CD14-positive monocyte (primary cell): ENCODE data around the gene SIGLEC5. TPM values are rescaled to one million over a fixed set of nuclear protein-coding genes. Genes with fewer than 3 reads are reported as not detected.

ENCODE experiments used
- DNase-seq, 3 donors: peaks; one replicate each; pipeline ENCODE4 v3.0.0-alpha.2; 2011 to 2022
- H2AFZ ChIP-seq: 2 replicates; pipeline ENCODE4 v1.6.0; 2012; ENCODE audit warnings: mild to moderate bottlenecking, low read depth, low read length, inconsistent platforms; ENCODE audit not compliant: insufficient read depth, poor library complexity, severe bottlenecking
- H3K27ac ChIP-seq, 2 donors: 1 replicate in 1 of 2; 2 replicates in 1 of 2; pipeline ENCODE4 v1.5.1; 2012 to 2013; ENCODE audit warnings: low read length in 2 of 2, control low read depth in 1 of 2, inconsistent platforms in 1 of 2, low read depth in 1 of 2, mild to moderate bottlenecking in 1 of 2
- H3K27me3 ChIP-seq, 2 donors: one replicate each; pipeline versions ENCODE4 v1.6.0 to v1.6.1; 2011 to 2013; ENCODE audit warnings: low read length in 2 of 2; ENCODE audit not compliant: control insufficient read depth in 2 of 2, insufficient read depth in 2 of 2
- H3K36me3 ChIP-seq, 2 donors: replicated peaks in 1 of 2; 1 replicate in 1 of 2; 2 replicates in 1 of 2; pipeline versions ENCODE4 v1.5.1 to v1.6.1; 2012 to 2013; ENCODE audit warnings: low read length in 2 of 2, control low read depth in 1 of 2, inconsistent platforms in 1 of 2, mild to moderate bottlenecking in 1 of 2; ENCODE audit not compliant: insufficient read depth in 2 of 2, control insufficient read depth in 1 of 2
- H3K4me1 ChIP-seq, 2 donors: 1 replicate in 1 of 2; 2 replicates in 1 of 2; pipeline versions ENCODE4 v1.5.1 to v1.6.1; 2012 to 2013; ENCODE audit warnings: low read length in 2 of 2, control low read depth in 1 of 2, inconsistent platforms in 1 of 2, mild to moderate bottlenecking in 1 of 2, moderate library complexity in 1 of 2; ENCODE audit not compliant: insufficient read depth in 2 of 2, control insufficient read depth in 1 of 2
- H3K4me2 ChIP-seq: replicated peaks from 2 replicates; pipeline ENCODE3; 2012; ENCODE audit warnings: low read length, moderate library complexity, mild to moderate bottlenecking; ENCODE audit not compliant: poor library complexity, severe bottlenecking; ENCODE audit errors: extremely low read depth
- H3K4me3 ChIP-seq, 3 experiments: fragments of 200-600 bp in 1 of 3; sonication (generic) in 1 of 3; replicated peaks in 1 of 3; 1 replicate in 2 of 3; 2 replicates in 1 of 3; pipeline ENCODE4 v1.5.1; 2011 to 2013; ENCODE audit warnings: low read length in 3 of 3, mild to moderate bottlenecking in 3 of 3, control low read depth in 2 of 3, low read depth in 2 of 3, inconsistent platforms in 1 of 3, moderate library complexity in 1 of 3
- H3K79me2 ChIP-seq: 2 replicates; pipeline ENCODE4 v1.6.0; 2012; ENCODE audit warnings: mild to moderate bottlenecking, control low read depth, inconsistent platforms, low read length, moderate library complexity; ENCODE audit not compliant: insufficient read depth
- H3K9ac ChIP-seq: 2 replicates; pipeline ENCODE4 v1.6.0; 2017; ENCODE audit warnings: low read length, mild to moderate bottlenecking; ENCODE audit not compliant: insufficient read depth, poor library complexity, severe bottlenecking
- H3K9me3 ChIP-seq, 2 donors: replicated peaks in 1 of 2; 1 replicate in 1 of 2; 2 replicates in 1 of 2; pipeline versions ENCODE4 v1.5.1 to v1.6.1; 2012 to 2013; ENCODE audit warnings: low read length in 2 of 2, control low read depth in 1 of 2; ENCODE audit not compliant: control insufficient read depth in 1 of 2, insufficient read depth in 1 of 2
- H4K20me1 ChIP-seq: 2 replicates; pipeline ENCODE4 v1.6.0; 2012; ENCODE audit warnings: mild to moderate bottlenecking, low read length, control low read depth, moderate library complexity; ENCODE audit not compliant: insufficient read depth
- H3K27ac Mint-ChIP-seq, 7 donors: one replicate each; pipeline ENCODE4 v1.8.0; 2020; ENCODE audit warnings: mild to moderate bottlenecking in 7 of 7, mixed read lengths in 7 of 7, moderate library complexity in 6 of 7, inconsistent platforms in 2 of 7
- H3K27me3 Mint-ChIP-seq, 3 donors: one replicate each; pipeline ENCODE4 v1.8.0; 2021 to 2022; ENCODE audit warnings: low read depth in 3 of 3, mild to moderate bottlenecking in 3 of 3, mixed read lengths in 3 of 3, moderate library complexity in 3 of 3, inconsistent platforms in 1 of 3
- H3K36me3 Mint-ChIP-seq, 2 donors: one replicate each; pipeline ENCODE4 v1.8.0; 2020; ENCODE audit warnings: mixed read lengths in 2 of 2, inconsistent platforms in 1 of 2, mild to moderate bottlenecking in 1 of 2
- H3K4me1 Mint-ChIP-seq: one replicate; pipeline ENCODE4 v1.8.0; 2020; ENCODE audit warnings: mild to moderate bottlenecking, mixed read lengths
- H3K4me3 Mint-ChIP-seq, 2 donors: one replicate each; pipeline ENCODE4 v1.8.0; 2020; ENCODE audit warnings: mild to moderate bottlenecking in 2 of 2, mixed read lengths in 2 of 2, moderate library complexity in 1 of 2
- H3K9me3 Mint-ChIP-seq, 7 donors: one replicate each; pipeline ENCODE4 v1.8.0; 2020 to 2022; ENCODE audit warnings: mixed read lengths in 7 of 7, mild to moderate bottlenecking in 6 of 7, moderate library complexity in 6 of 7, inconsistent platforms in 2 of 7
- WGBS: methylation state at CpG from one replicate; pipeline ENCODE4 v1.1.5; 2013; ENCODE audit warnings: missing lambda C conversion rate; ENCODE audit not compliant: insufficient coverage; 5-methylcytosine and 5-hydroxymethylcytosine counted together
- intact Hi-C, 2 donors: fragments of 100-400 bp; cut with micrococcal nuclease; formaldehyde crosslinking; loops; one replicate each; pipeline versions ENCODE4 v1.15.0 to v1.15.1; 2023
- polyA plus RNA-seq, 3 donors: library from polyadenylated mRNA; depleted of rRNA in 1 of 3; unstranded in 2 of 3; stranded (reverse) in 1 of 3; fragments of 300-500 nt in 2 of 3; fragments of >200 nt in 1 of 3; fragmentation: Illumina TruSeq in 2 of 3; gene quantifications; 1 replicate in 2 of 3; 2 replicates in 1 of 3; pipeline ENCODE4 v1.2.3, GENCODE V29; 2012 to 2021
- TF ChIP-seq, protein P1 (sequence below): fragments of 200-600 bp; IDR thresholded peaks from one replicate; pipeline ENCODE4 v1.8.0; 2022; ENCODE audit warnings: antibody characterized with exemption, mild to moderate bottlenecking

SIGLEC5 gene
- polyA plus RNA-seq, 3 donors, result 10.2 to 12.6 TPM; not detected in 1

GRCh38 chr19:51610576-51610975 is 19.6 kb downstream of the SIGLEC5 start:
- H3K4me3 ChIP-seq, result no peak overlapping the region
- H3K27me3 Mint-ChIP-seq, result peaks cover 2 to 14% (median 6%) of the 10 kb centered on the region in 3 donors
- H3K9me3 ChIP-seq, result no peaks in the 10 kb centered on the region
- TF ChIP-seq, protein P1, sequence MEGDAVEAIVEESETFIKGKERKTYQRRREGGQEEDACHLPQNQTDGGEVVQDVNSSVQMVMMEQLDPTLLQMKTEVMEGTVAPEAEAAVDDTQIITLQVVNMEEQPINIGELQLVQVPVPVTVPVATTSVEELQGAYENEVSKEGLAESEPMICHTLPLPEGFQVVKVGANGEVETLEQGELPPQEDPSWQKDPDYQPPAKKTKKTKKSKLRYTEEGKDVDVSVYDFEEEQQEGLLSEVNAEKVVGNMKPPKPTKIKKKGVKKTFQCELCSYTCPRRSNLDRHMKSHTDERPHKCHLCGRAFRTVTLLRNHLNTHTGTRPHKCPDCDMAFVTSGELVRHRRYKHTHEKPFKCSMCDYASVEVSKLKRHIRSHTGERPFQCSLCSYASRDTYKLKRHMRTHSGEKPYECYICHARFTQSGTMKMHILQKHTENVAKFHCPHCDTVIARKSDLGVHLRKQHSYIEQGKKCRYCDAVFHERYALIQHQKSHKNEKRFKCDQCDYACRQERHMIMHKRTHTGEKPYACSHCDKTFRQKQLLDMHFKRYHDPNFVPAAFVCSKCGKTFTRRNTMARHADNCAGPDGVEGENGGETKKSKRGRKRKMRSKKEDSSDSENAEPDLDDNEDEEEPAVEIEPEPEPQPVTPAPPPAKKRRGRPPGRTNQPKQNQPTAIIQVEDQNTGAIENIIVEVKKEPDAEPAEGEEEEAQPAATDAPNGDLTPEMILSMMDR, result no peak
- peaks cover 24% of the 10 kb centered on the region for H3K4me1 Mint-ChIP-seq
- peaks cover 2% of the 10 kb centered on the region in 2 donors for H3K27me3 ChIP-seq
- H3K4me1 ChIP-seq, result peaks cover 2 to 11% of the 10 kb centered on the region in 2 donors
- intact Hi-C loops, result no loop called here
- no peaks in the 10 kb centered on the region for H3K79me2 ChIP-seq
- H3K4me3 Mint-ChIP-seq, result no peak overlapping the region
- H4K20me1 ChIP-seq, result peaks cover 51% of the 10 kb centered on the region
- H3K36me3 Mint-ChIP-seq, result peaks cover 44 to 49% of the 10 kb centered on the region in 2 donors
- peaks cover 40 to 48% of the 10 kb centered on the region in 2 donors for H3K36me3 ChIP-seq
- H2AFZ ChIP-seq, result no peak overlapping the region
- H3K9ac ChIP-seq, result no peak overlapping the region
- no peak overlapping the region for H3K27ac ChIP-seq
- H3K4me2 ChIP-seq, result no peak overlapping the region
- DNase-seq, result no peak
- H3K9me3 Mint-ChIP-seq, result peaks cover 0 to 8% (median 0%) of the 10 kb centered on the region in 7 donors
- no CpG with 5 or more reads among the region's 1 CpG for WGBS
- no peak overlapping the region for H3K27ac Mint-ChIP-seq

DNA sequence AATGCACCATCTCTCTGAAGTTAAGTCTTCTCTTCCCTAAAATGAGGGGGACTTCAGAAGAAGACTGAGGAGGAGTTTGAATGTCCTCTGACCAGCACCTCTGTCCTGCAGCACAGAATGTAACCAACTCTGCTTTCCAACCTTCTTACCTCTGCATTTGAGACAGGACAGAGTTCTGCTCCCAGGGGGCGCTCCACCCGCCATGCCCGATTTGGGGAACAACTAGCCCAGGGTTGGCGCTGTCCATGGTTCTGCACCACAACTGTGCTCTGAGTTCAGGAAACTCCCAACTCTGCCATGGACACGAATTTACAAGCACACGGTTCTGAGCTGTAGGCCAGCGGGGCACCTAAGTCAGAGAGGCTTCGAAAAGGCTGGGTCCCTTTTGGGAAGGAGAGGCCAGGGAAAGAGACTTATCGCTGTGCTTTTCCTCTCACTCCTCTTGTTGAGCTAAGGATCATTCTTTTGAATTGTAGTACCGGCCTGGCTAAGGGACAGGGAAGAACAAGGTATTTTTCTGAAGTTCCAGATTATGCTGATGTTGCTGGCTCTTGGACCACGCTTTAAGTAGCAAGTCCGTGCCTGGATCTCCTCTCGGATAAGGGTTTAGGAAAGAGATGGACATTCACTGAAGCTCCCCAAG is 22.2 kb downstream of the SIGLEC5 start:
- H3K27ac Mint-ChIP-seq, result no peak overlapping the region
- intact Hi-C loops, result loop anchor here (2.0 to 10.0 kb wide), 7 partner anchors 49 to 223 kb away; no protein-coding TSS in a partner anchor
- TF ChIP-seq, protein P1, result peak; percentile 91
- H3K4me3 Mint-ChIP-seq, result no peak overlapping the region
- no peaks in the 10 kb centered on the region for H3K79me2 ChIP-seq
- H3K4me3 ChIP-seq, result no peak overlapping the region
- 21% methylated on average over 11 of the region's 13 CpGs for WGBS
- no peak overlapping the region for H3K4me2 ChIP-seq
- no peak overlapping the region for H3K27ac ChIP-seq
- peaks cover 0 to 10% of the 10 kb centered on the region in 2 donors for H3K4me1 ChIP-seq
- peaks cover 20 to 25% of the 10 kb centered on the region in 2 donors for H3K36me3 Mint-ChIP-seq
- no peak overlapping the region for H2AFZ ChIP-seq
- peaks cover 26% of the 10 kb centered on the region for H4K20me1 ChIP-seq
- peaks cover 0 to 6% (median 0%) of the 10 kb centered on the region in 7 donors for H3K9me3 Mint-ChIP-seq
- H3K36me3 ChIP-seq, result peaks cover 17 to 22% of the 10 kb centered on the region in 2 donors
- peaks cover 2 to 17% of the 10 kb centered on the region in 2 donors for H3K27me3 ChIP-seq
- peaks cover 7 to 16% (median 11%) of the 10 kb centered on the region in 3 donors for H3K27me3 Mint-ChIP-seq
- no peaks in the 10 kb centered on the region for H3K9me3 ChIP-seq
- no peak overlapping the region for H3K9ac ChIP-seq
- H3K4me1 Mint-ChIP-seq, result peaks cover 20% of the 10 kb centered on the region
- DNase-seq, result peak; percentile 79 to 86 (median 84)
